Gastrocnemius medialis (tissue), 4 donors: ENCODE results near the gene CSRNP3.

Source experiments
- POLR2A ChIP-seq, 2 donors: fragments of 450-650 bp; IDR thresholded peaks; one replicate each; pipeline ENCODE4 v1.6.1; 2017; ENCODE audit warnings: antibody characterized with exemption in 2 of 2, mild to moderate bottlenecking in 2 of 2, moderate library complexity in 2 of 2
- TF ChIP-seq, protein P1 (sequence below), 5 experiments: fragments of 450-650 bp in 3 of 5; fragments of 200-600 bp in 2 of 5; sonication (generic) in 2 of 5; IDR thresholded peaks in 4 of 5; conservative IDR thresholded peaks in 1 of 5; 1 replicate in 4 of 5; 2 replicates in 1 of 5; pipeline ENCODE4 v1.5.1; 2016 to 2019; ENCODE audit warnings: antibody characterized with exemption in 5 of 5, mild to moderate bottlenecking in 3 of 5, moderate library complexity in 3 of 5

DNA sequence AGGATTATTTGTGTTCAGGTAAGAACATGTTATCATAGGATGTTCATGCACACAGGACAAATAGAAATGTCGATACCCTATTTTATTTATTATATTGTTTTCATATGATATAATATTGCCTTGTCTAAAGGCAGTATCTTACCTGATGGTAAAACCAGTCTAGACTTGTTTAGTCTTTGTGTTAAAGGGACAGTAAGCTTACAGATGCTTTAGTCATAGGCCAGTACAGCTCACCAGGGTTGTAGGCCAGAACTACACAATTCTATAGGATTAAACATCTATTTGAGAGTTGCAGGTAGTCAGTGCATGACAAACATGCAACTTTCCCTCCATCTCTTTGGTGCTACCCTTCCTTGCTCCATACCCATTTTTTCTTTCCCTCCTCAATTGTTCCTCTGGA, 166.0 kb downstream of the CSRNP3 start:
- TF ChIP-seq, protein P1, sequence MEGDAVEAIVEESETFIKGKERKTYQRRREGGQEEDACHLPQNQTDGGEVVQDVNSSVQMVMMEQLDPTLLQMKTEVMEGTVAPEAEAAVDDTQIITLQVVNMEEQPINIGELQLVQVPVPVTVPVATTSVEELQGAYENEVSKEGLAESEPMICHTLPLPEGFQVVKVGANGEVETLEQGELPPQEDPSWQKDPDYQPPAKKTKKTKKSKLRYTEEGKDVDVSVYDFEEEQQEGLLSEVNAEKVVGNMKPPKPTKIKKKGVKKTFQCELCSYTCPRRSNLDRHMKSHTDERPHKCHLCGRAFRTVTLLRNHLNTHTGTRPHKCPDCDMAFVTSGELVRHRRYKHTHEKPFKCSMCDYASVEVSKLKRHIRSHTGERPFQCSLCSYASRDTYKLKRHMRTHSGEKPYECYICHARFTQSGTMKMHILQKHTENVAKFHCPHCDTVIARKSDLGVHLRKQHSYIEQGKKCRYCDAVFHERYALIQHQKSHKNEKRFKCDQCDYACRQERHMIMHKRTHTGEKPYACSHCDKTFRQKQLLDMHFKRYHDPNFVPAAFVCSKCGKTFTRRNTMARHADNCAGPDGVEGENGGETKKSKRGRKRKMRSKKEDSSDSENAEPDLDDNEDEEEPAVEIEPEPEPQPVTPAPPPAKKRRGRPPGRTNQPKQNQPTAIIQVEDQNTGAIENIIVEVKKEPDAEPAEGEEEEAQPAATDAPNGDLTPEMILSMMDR (IDR thresholded peaks at IDR 0.05 in 4 of 5, conservative IDR thresholded peaks at IDR 0.05 in 1 of 5) = no peak
- TF ChIP-seq POLR2A (IDR thresholded peaks at IDR 0.05) = no peak
